HUES6 (cell line): ENCODE results near the gene TBC1D22A.
"Not testable (repeated sequence)": the region's sequence is repeated elsewhere in the genome, so short reads cannot be mapped to it uniquely, and the experiment has no call there.

ENCODE experiments used
- H3K27ac ChIP-seq: 2 replicates; pipeline ENCODE4 v1.7.0; 2013; ENCODE audit warnings: low read depth, mild to moderate bottlenecking, low read length, inconsistent platforms
- H3K27me3 ChIP-seq: 2 replicates; pipeline ENCODE4 v1.6.1; 2013; ENCODE audit warnings: low read length; ENCODE audit not compliant: control insufficient read depth, insufficient read depth
- H3K36me3 ChIP-seq: 2 replicates; pipeline ENCODE4 v1.6.1; 2013; ENCODE audit warnings: low read length; ENCODE audit not compliant: control insufficient read depth, insufficient read depth
- H3K4me1 ChIP-seq: 2 replicates; pipeline ENCODE4 v1.6.1; 2013; ENCODE audit warnings: low read length; ENCODE audit not compliant: control insufficient read depth, insufficient read depth
- H3K4me3 ChIP-seq: 2 replicates; pipeline ENCODE4 v1.5.1; 2013; ENCODE audit warnings: low read depth, low read length
- H3K9ac ChIP-seq: one replicate; pipeline ENCODE4 v1.6.1; 2013; ENCODE audit warnings: mild to moderate bottlenecking, low read length
- H3K9me3 ChIP-seq: 2 replicates; pipeline ENCODE4 v1.6.1; 2013; ENCODE audit warnings: low read depth, low read length; ENCODE audit not compliant: control insufficient read depth, insufficient read depth

Gene TBC1D22A

GRCh38 chr22:47112994-47113852 is 350.8 kb downstream of the TBC1D22A start:
- Histone ChIP-seq H3K4me3 (no peak overlapping the region), H3K9me3 (no peaks in the 10 kb centered on the region), H3K36me3 (no peaks in the 10 kb centered on the region), H3K9ac (no peak overlapping the region), H3K27ac (no peak overlapping the region), H3K27me3 (no peaks in the 10 kb centered on the region), H3K4me1 (peaks cover 7% of the 10 kb centered on the region; the same call in 1 of the 2 replicates)

GRCh38 chr22:47113853-47114415 is 351.5 kb downstream of the TBC1D22A start:
- no peak overlapping the region for H3K27ac ChIP-seq
- H3K4me1 ChIP-seq = peaks cover 7% of the 10 kb centered on the region; the same call in 1 of the 2 replicates
- no peak overlapping the region for H3K9ac ChIP-seq
- no peaks in the 10 kb centered on the region for H3K9me3 ChIP-seq
- no peaks in the 10 kb centered on the region for H3K36me3 ChIP-seq
- no peak overlapping the region for H3K4me3 ChIP-seq
- H3K27me3 ChIP-seq = no peaks in the 10 kb centered on the region

DNA sequence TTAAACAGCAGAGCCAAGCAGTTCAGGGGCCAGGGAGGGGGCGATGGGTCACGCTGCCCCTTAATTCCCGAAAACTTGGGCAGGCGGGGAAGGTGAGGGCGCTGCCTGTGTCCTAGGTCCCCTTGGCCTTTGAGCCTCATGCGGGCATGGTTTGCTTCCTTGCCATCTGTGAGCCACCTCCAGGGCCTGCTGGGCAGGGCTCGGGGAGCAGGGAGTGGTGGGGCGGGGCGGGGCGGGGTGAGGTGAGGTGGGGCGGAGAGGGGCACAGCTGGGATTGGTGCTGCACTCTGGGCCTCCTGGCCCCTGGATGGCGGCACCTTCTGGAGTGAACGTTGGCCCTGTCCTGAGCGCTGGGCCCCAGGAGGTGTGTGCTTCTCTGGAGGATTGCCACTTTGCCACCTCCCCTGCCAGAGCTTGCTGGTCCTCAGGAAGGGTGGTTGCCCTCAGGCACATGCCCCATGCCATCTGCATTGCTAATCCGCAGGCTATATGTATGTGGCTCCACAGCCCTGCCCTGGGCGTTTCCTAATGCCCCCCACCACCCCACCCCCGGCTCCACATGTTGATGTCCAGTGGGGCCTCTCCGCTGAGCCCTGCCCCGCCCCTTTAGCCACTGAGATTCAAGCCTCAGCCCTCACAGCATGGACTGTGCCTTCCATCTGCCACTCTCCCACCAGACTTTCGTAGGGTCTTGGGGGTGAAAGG is 352.5 kb downstream of the TBC1D22A start:
- Histone ChIP-seq H3K27me3 (no peaks in the 10 kb centered on the region), H3K9ac (no peak overlapping the region), H3K27ac (no peak overlapping the region), H3K36me3 (no peaks in the 10 kb centered on the region), H3K9me3 (no peaks in the 10 kb centered on the region), H3K4me3 (no peak overlapping the region), H3K4me1 (peaks cover 7% of the 10 kb centered on the region; the same call in 1 of the 2 replicates)

- Histone ChIP-seq H3K4me3 (no peak overlapping the region), H3K27ac (no peak overlapping the region; the same call in 1 of the 2 replicates), H3K9me3 (no peaks in the 10 kb centered on the region), H3K27me3 (no peaks in the 10 kb centered on the region), H3K9ac (no peak overlapping the region), H3K36me3 (no peaks in the 10 kb centered on the region), H3K4me1 (peaks cover 7% of the 10 kb centered on the region; the same call in 1 of the 2 replicates)
These were observed 353.1 kb downstream of the TBC1D22A start for GRCh38 chr22:47115518-47115890.

GRCh38 chr22:47115921-47116320 is 353.5 kb downstream of the TBC1D22A start:
- Histone ChIP-seq H3K27ac (no peak overlapping the region; the same call in 1 of the 2 replicates), H3K9me3 (no peaks in the 10 kb centered on the region), H3K4me3 (no peak overlapping the region), H3K36me3 (no peaks in the 10 kb centered on the region), H3K27me3 (no peaks in the 10 kb centered on the region), H3K4me1 (peaks cover 7% of the 10 kb centered on the region; the same call in 1 of the 2 replicates), H3K9ac (no peak overlapping the region)

GRCh38 chr22:47116426-47117341 is 354.2 kb downstream of the TBC1D22A start:
- Histone ChIP-seq H3K4me1 (peaks cover 7% of the 10 kb centered on the region; the same call in 1 of the 2 replicates), H3K9me3 (no peaks in the 10 kb centered on the region), H3K27ac (no peak overlapping the region), H3K9ac (no peak overlapping the region), H3K4me3 (no peak overlapping the region), H3K36me3 (no peaks in the 10 kb centered on the region), H3K27me3 (no peaks in the 10 kb centered on the region)

DNA sequence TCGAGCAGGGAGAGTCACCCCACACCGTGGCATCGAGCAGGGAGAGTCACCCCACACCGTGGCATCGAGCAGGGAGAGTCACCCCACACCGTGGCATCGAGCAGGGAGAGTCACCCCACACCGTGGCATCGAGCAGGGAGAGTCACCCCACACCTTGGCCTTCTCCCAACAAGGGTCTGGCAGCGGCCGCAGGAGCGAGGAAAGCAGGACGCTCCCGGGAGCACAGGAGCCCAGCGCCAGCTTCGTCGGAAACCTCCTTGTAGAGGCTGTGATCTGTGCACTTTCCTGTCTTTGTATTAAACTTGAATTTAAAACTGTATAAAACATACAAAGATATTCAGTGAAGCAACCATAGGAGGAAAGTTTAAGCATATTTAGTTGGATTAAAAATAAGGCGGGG is 355.0 kb downstream of the TBC1D22A start:
- not testable (repeated sequence) for H3K36me3 ChIP-seq, H3K4me1 ChIP-seq, H3K27ac ChIP-seq, H3K9me3 ChIP-seq, H3K9ac ChIP-seq, H3K4me3 ChIP-seq, H3K27me3 ChIP-seq

GRCh38 chr22:47119181-47119580 is 356.7 kb downstream of the TBC1D22A start:
- no peaks in the 10 kb centered on the region for H3K36me3 ChIP-seq
- peaks cover 15% of the 10 kb centered on the region for H3K4me1 ChIP-seq
- H3K9me3 ChIP-seq = no peaks in the 10 kb centered on the region
- no peak overlapping the region for H3K4me3 ChIP-seq
- no peak overlapping the region for H3K9ac ChIP-seq
- H3K27ac ChIP-seq = no peak overlapping the region
- H3K27me3 ChIP-seq = no peaks in the 10 kb centered on the region

- Histone ChIP-seq H3K36me3 (no peaks in the 10 kb centered on the region), H3K9ac (no peak overlapping the region), H3K4me3 (no peak overlapping the region), H3K27ac (no peak overlapping the region), H3K9me3 (no peaks in the 10 kb centered on the region), H3K4me1 (peaks cover 19% of the 10 kb centered on the region), H3K27me3 (no peaks in the 10 kb centered on the region)
These were observed 357.9 kb downstream of the TBC1D22A start for GRCh38 chr22:47120399-47120798.

- no peak overlapping the region for H3K9ac ChIP-seq
- H3K4me1 ChIP-seq = peaks cover 16% of the 10 kb centered on the region
- H3K27me3 ChIP-seq = no peaks in the 10 kb centered on the region
- H3K27ac ChIP-seq = no peak overlapping the region
- no peaks in the 10 kb centered on the region for H3K36me3 ChIP-seq
- H3K9me3 ChIP-seq = no peaks in the 10 kb centered on the region
- H3K4me3 ChIP-seq = no peak overlapping the region
These were observed 359.3 kb downstream of the TBC1D22A start for GRCh38 chr22:47121791-47122190.
